ENCODE results near the gene IGF2BP2.
"Not testable (repeated sequence)": the region's sequence is repeated elsewhere in the genome, so short reads cannot be mapped to it uniquely, and the experiment has no call there.

DNA sequence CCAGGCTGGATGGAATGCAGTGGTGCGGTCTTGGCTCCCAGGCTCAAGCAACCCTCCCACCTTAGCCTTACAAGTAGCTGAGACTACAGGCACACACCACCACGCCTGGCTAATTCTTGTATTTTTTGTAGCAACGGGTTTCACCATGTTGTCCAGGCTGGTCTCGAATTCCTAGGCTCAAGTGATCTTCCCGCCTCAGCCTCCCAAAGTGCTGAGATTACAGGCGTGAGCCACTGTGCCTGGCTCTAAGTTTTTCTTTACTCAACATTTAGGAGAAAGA, 26.1 kb downstream of the IGF2BP2 start:
- TF ChIP-seq, protein P1, sequence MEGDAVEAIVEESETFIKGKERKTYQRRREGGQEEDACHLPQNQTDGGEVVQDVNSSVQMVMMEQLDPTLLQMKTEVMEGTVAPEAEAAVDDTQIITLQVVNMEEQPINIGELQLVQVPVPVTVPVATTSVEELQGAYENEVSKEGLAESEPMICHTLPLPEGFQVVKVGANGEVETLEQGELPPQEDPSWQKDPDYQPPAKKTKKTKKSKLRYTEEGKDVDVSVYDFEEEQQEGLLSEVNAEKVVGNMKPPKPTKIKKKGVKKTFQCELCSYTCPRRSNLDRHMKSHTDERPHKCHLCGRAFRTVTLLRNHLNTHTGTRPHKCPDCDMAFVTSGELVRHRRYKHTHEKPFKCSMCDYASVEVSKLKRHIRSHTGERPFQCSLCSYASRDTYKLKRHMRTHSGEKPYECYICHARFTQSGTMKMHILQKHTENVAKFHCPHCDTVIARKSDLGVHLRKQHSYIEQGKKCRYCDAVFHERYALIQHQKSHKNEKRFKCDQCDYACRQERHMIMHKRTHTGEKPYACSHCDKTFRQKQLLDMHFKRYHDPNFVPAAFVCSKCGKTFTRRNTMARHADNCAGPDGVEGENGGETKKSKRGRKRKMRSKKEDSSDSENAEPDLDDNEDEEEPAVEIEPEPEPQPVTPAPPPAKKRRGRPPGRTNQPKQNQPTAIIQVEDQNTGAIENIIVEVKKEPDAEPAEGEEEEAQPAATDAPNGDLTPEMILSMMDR (IDR thresholded peaks at IDR 0.05) = not testable (repeated sequence)
- TF ChIP-seq EP300, POLR2A, POLR2AphosphoS5 (IDR thresholded peaks at IDR 0.05): not testable (repeated sequence)
